IMR-90 (cell line): Measurements from ENCODE around the gene RGS10. TPM values are rescaled to one million over a fixed set of nuclear protein-coding genes. Genes with fewer than 3 reads are reported as not detected.

Source experiments
- ATAC-seq: fragments of 200-7000 bp; cut with Tn5 transposase; 2 replicates; pipeline ENCODE4 v1.9.1; 2020; ENCODE audit warnings: low read depth, mild to moderate bottlenecking, moderate library complexity
- BruUV-seq: library from RNA; stranded (reverse); fragments of 400-500 nt; replicated peaks from 2 replicates; lab custom pipeline; 2021; lab: Mats Ljungman, UMichigan
- CTCF ChIA-PET: fragments of 300-600 bp; formaldehyde crosslinking; extraction: SDS; loops from one replicate; lab custom pipeline; 2021; ENCODE audit warnings: antibody characterized with exemption; lab: Yijun Ruan, JAX
- POLR2A ChIA-PET: fragments of 300-600 bp; sonication (Branson Sonifier 250); formaldehyde crosslinking; loops from one replicate; lab custom pipeline; 2022; ENCODE audit warnings: antibody characterized with exemption; ENCODE audit not compliant: unreplicated experiment; lab: Charles Lee
- DNase-seq: peaks from one replicate; pipeline ENCODE4 v3.0.0; 2013
- H2AFZ ChIP-seq: replicated peaks from 2 replicates; pipeline ENCODE3; 2013; ENCODE audit warnings: low read length, mild to moderate bottlenecking; ENCODE audit not compliant: poor library complexity
- H2AK5ac ChIP-seq: 2 replicates; pipeline ENCODE4 v1.6.1; 2013; ENCODE audit warnings: low read depth, low read length, inconsistent platforms
- H2AK9ac ChIP-seq: replicated peaks from 2 replicates; pipeline ENCODE3; 2013; ENCODE audit warnings: mild to moderate bottlenecking, low read depth, low read length, moderate library complexity; ENCODE audit not compliant: poor library complexity
- H2BK120ac ChIP-seq: 2 replicates; pipeline ENCODE4 v1.6.1; 2013; ENCODE audit warnings: low read depth, low read length, inconsistent platforms
- H2BK15ac ChIP-seq: 3 replicates; pipeline ENCODE4 v1.6.1; 2013; ENCODE audit warnings: low read depth, low read length, inconsistent platforms
- H2BK20ac ChIP-seq: 2 replicates; pipeline ENCODE4 v1.6.1; 2013; ENCODE audit warnings: low read depth, mild to moderate bottlenecking, inconsistent platforms, low read length, moderate library complexity
- H2BK5ac ChIP-seq: 2 replicates; pipeline ENCODE4 v1.6.1; 2013; ENCODE audit warnings: mild to moderate bottlenecking, low read depth, low read length, inconsistent platforms; ENCODE audit not compliant: poor library complexity, severe bottlenecking
- H3K14ac ChIP-seq: replicated peaks from 2 replicates; pipeline ENCODE4 v1.6.1; 2013; ENCODE audit warnings: low read depth, low read length, inconsistent platforms
- H3K18ac ChIP-seq: 2 replicates; pipeline ENCODE4 v1.6.1; 2013; ENCODE audit warnings: low read depth, low read length, control low read depth
- H3K23ac ChIP-seq: 2 replicates; pipeline ENCODE4 v1.6.1; 2013; ENCODE audit warnings: low read depth, low read length, inconsistent platforms
- H3K27ac ChIP-seq: 2 replicates; pipeline ENCODE4 v1.5.1; 2013; ENCODE audit warnings: mild to moderate bottlenecking, control low read depth, low read length; ENCODE audit not compliant: insufficient read depth
- H3K27me3 ChIP-seq: 2 replicates; pipeline ENCODE4 v1.6.1; 2013; ENCODE audit warnings: low read length; ENCODE audit not compliant: control insufficient read depth, insufficient read depth
- H3K36me3 ChIP-seq: 2 replicates; pipeline ENCODE4 v1.6.1; 2013; ENCODE audit warnings: low read length, mixed read lengths; ENCODE audit not compliant: control insufficient read depth, insufficient read depth
- H3K4ac ChIP-seq: 2 replicates; pipeline ENCODE4 v1.6.1; 2013; ENCODE audit warnings: low read depth, low read length, inconsistent platforms
- H3K4me1 ChIP-seq: 2 replicates; pipeline ENCODE4 v1.6.1; 2013; ENCODE audit warnings: low read length, mixed read lengths; ENCODE audit not compliant: control insufficient read depth, insufficient read depth
- H3K4me2 ChIP-seq: 2 replicates; pipeline ENCODE4 v1.6.1; 2013; ENCODE audit warnings: low read depth, mild to moderate bottlenecking, control low read depth, low read length, moderate library complexity
- H3K4me3 ChIP-seq: 2 replicates; pipeline ENCODE4 v1.5.1; 2013; ENCODE audit warnings: low read depth, mild to moderate bottlenecking, control low read depth, low read length, moderate library complexity; ENCODE audit not compliant: insufficient read depth
- H3K56ac ChIP-seq: 2 replicates; pipeline ENCODE4 v1.6.1; 2013; ENCODE audit warnings: low read length, inconsistent platforms; ENCODE audit not compliant: insufficient read depth; ENCODE audit errors: extremely low read depth
- H3K79me1 ChIP-seq, 2 experiments: 2 replicates each; pipeline ENCODE4 v1.6.1; 2013; ENCODE audit warnings: low read length in 2 of 2, inconsistent platforms in 1 of 2, low read depth in 1 of 2
- H3K9ac ChIP-seq: 2 replicates; pipeline ENCODE4 v1.6.1; 2013; ENCODE audit warnings: low read depth, low read length, control low read depth
- H3K9me1 ChIP-seq: 2 replicates; pipeline ENCODE4 v1.6.1; 2013; ENCODE audit warnings: low read length, inconsistent platforms; ENCODE audit not compliant: insufficient read depth
- H3K9me3 ChIP-seq: 2 replicates; pipeline ENCODE4 v1.6.1; 2013; ENCODE audit warnings: low read length; ENCODE audit not compliant: control insufficient read depth, insufficient read depth
- H4K20me1 ChIP-seq: 2 replicates; pipeline ENCODE4 v1.6.1; 2013; ENCODE audit warnings: low read length, inconsistent platforms; ENCODE audit not compliant: insufficient read depth
- H4K5ac ChIP-seq: 2 replicates; pipeline ENCODE4 v1.6.1; 2013; ENCODE audit warnings: mild to moderate bottlenecking, low read depth, low read length, control low read depth
- H4K8ac ChIP-seq, 2 experiments: 2 replicates each; pipeline ENCODE4 v1.6.1; 2013; ENCODE audit warnings: low read depth in 2 of 2, low read length in 2 of 2, control low read depth in 1 of 2, inconsistent platforms in 1 of 2
- H4K91ac ChIP-seq: 2 replicates; pipeline ENCODE4 v1.6.1; 2013; ENCODE audit warnings: low read depth, low read length, inconsistent platforms; ENCODE audit not compliant: insufficient read depth
- BHLHE40 ChIP-seq: fragments of 150-350 bp; IDR thresholded peaks from 2 replicates; pipeline ENCODE4 v1.6.1; 2016; ENCODE audit warnings: mild to moderate bottlenecking, low read depth, low read length
- CEBPB ChIP-seq: IDR thresholded peaks from 2 replicates; pipeline ENCODE4 v1.6.1; 2012; ENCODE audit warnings: low read depth, low read length, improper control_type of control experiment
- CHD1 ChIP-seq: IDR thresholded peaks from 2 replicates; pipeline ENCODE4 v1.6.1; 2012; ENCODE audit warnings: low read depth, low read length, improper control_type of control experiment
- CTCF ChIP-seq: conservative IDR thresholded peaks from 2 replicates; pipeline ENCODE4 v1.5.1; 2012; ENCODE audit warnings: mild to moderate bottlenecking, low read depth, low read length, improper control_type of control experiment
- FOS ChIP-seq: fragments of 150-350 bp; IDR thresholded peaks from 2 replicates; pipeline ENCODE4 v1.6.1; 2016; ENCODE audit warnings: low read depth, low read length
- MAFK ChIP-seq: IDR thresholded peaks from 2 replicates; pipeline ENCODE4 v1.6.1; 2012; ENCODE audit warnings: low read depth, low read length, improper control_type of control experiment
- MAZ ChIP-seq: IDR thresholded peaks from 2 replicates; pipeline ENCODE4 v1.6.1; 2012; ENCODE audit warnings: low read depth, mild to moderate bottlenecking, low read length, improper control_type of control experiment, moderate library complexity, borderline replicate concordance
- MXI1 ChIP-seq: IDR thresholded peaks from 2 replicates; pipeline ENCODE4 v1.6.1; 2012; ENCODE audit warnings: low read depth, mild to moderate bottlenecking, low read length, moderate library complexity, borderline replicate concordance
- NFE2L2 ChIP-seq: fragments of 150-350 bp; IDR thresholded peaks from 2 replicates; pipeline ENCODE4 v1.6.1; 2016; ENCODE audit warnings: low read depth, mild to moderate bottlenecking, low read length
- POLR2A ChIP-seq: IDR thresholded peaks from 2 replicates; pipeline ENCODE4 v1.6.1; 2012; ENCODE audit warnings: mild to moderate bottlenecking, low read depth, low read length
- RAD21 ChIP-seq: IDR thresholded peaks from 2 replicates; pipeline ENCODE4 v1.6.1; 2012; ENCODE audit warnings: low read length, improper control_type of control experiment
- RCOR1 ChIP-seq: IDR thresholded peaks from 2 replicates; pipeline ENCODE4 v1.6.1; 2012; ENCODE audit warnings: mild to moderate bottlenecking, low read length, improper control_type of control experiment; ENCODE audit not compliant: insufficient replicate concordance
- RFX5 ChIP-seq: IDR thresholded peaks from 2 replicates; pipeline ENCODE4 v1.8.0; 2012; ENCODE audit warnings: low read depth, mild to moderate bottlenecking, low read length, moderate library complexity
- SMC3 ChIP-seq: fragments of 150-350 bp; IDR thresholded peaks from 2 replicates; pipeline ENCODE4 v1.6.1; 2016; ENCODE audit warnings: low read depth, mild to moderate bottlenecking, antibody characterized with exemption, low read length, moderate library complexity
- USF2 ChIP-seq: fragments of 150-350 bp; IDR thresholded peaks from 2 replicates; pipeline ENCODE4 v1.6.1; 2017; ENCODE audit warnings: mild to moderate bottlenecking, antibody characterized with exemption, low read length, low read depth
- WGBS, 2 experiments: methylation state at CpG; one replicate each; pipeline versions ENCODE4 v1.1.5 to v1.1.7; 2013; ENCODE audit warnings: missing lambda C conversion rate in 2 of 2; ENCODE audit not compliant: insufficient read length in 1 of 2; ENCODE audit errors: extremely low coverage in 2 of 2; 5-methylcytosine and 5-hydroxymethylcytosine counted together
- dilution Hi-C: fragments of 300-500 bp; cut with HindIII; formaldehyde crosslinking; loops from one replicate; pipeline ENCODE4 v1.14.3; 2018; ENCODE audit warnings: low sequenced_read_pairs; ENCODE audit not compliant: unreplicated experiment
- in situ Hi-C: fragments of 300-500 bp; cut with MboI; formaldehyde crosslinking; loops from 3 replicates; pipeline ENCODE4 v1.14.3; 2019; ENCODE audit warnings: low sequenced_read_pairs, inconsistent platforms, mixed read lengths
- intact Hi-C: fragments of 100-400 bp; cut with micrococcal nuclease; formaldehyde crosslinking; loops from 2 replicates; pipeline ENCODE4 v1.10.0; 2022
- polyA plus RNA-seq, 3 experiments: library from polyadenylated mRNA; depleted of rRNA; stranded (reverse); fragments of >200 nt; gene quantifications; 2 replicates each; pipeline ENCODE4 v1.2.3, GENCODE V29; 2012; ENCODE audit warnings: low replicate concordance in 1 of 3
- total RNA-seq: library from RNA; depleted of rRNA; stranded (reverse); fragments of >200 nt; gene quantifications from 2 replicates; pipeline ENCODE4 v1.2.3, GENCODE V29; 2012
- TF ChIP-seq, protein P1 (sequence below): fragments of 150-350 bp; IDR thresholded peaks from 2 replicates; pipeline ENCODE4 v1.6.1; 2016; ENCODE audit warnings: low read depth, mild to moderate bottlenecking, low read length, moderate library complexity, borderline replicate concordance

The RGS10 gene
- total and polyA plus RNA-seq, 2 of the 4 experiments (the other 2 are of a cell fraction): 35.3 to 89.7 TPM

GRCh38 chr10:119451300-119451896 lies 91.1 kb downstream of the RGS10 start:
- Histone ChIP-seq H3K14ac (no peak overlapping the region), H3K79me1 (peaks cover 0 to 10% of the 10 kb centered on the region in 2 experiments; a peak in 1 of 4 replicates), H3K9ac (no peak overlapping the region), H3K4me2 (no peak overlapping the region), H3K4me3 (no peak overlapping the region), H4K8ac (no peak overlapping the region), H3K27me3 (no peaks in the 10 kb centered on the region), H3K9me1 (peaks cover 5% of the 10 kb centered on the region; the same call in 1 of the 2 replicates), H2BK5ac (no peak overlapping the region), H4K20me1 (no peaks in the 10 kb centered on the region; the same call in 1 of the 2 replicates), H3K9me3 (no peaks in the 10 kb centered on the region), H3K27ac (no peak overlapping the region), H4K5ac (no peak overlapping the region), H4K91ac (no peak overlapping the region; the same call in 1 of the 2 replicates), H3K56ac (no peak overlapping the region), H3K23ac (no peak overlapping the region), H3K36me3 (peaks cover 88% of the 10 kb centered on the region), H2AFZ (no peak overlapping the region), H2AK5ac (no peak overlapping the region), H2BK120ac (no peak overlapping the region), H3K4ac (no peak overlapping the region), H3K4me1 (peaks cover 6% of the 10 kb centered on the region; the same call in 1 of the 2 replicates), H2AK9ac (no peak overlapping the region), H2BK20ac (no peak overlapping the region), H3K18ac (no peak overlapping the region), H2BK15ac (no peak overlapping the region)
- TF ChIP-seq CEBPB (no peak), RAD21 (no peak), CHD1 (no peak), MXI1 (no peak), CTCF (no peak), USF2 (no peak), NFE2L2 (no peak), MAZ (no peak), POLR2A (no peak), RFX5 (no peak), BHLHE40 (no peak), RCOR1 (no peak), FOS (no peak), MAFK (no peak), SMC3 (no peak)
- TF ChIP-seq, protein P1, sequence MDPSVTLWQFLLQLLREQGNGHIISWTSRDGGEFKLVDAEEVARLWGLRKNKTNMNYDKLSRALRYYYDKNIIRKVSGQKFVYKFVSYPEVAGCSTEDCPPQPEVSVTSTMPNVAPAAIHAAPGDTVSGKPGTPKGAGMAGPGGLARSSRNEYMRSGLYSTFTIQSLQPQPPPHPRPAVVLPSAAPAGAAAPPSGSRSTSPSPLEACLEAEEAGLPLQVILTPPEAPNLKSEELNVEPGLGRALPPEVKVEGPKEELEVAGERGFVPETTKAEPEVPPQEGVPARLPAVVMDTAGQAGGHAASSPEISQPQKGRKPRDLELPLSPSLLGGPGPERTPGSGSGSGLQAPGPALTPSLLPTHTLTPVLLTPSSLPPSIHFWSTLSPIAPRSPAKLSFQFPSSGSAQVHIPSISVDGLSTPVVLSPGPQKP: no peak
- DNase-seq (no peak), ATAC-seq (no peak)
- intact Hi-C loops (no loop called here), dilution Hi-C loops (no loop called here), in situ Hi-C loops (no loop called here)
- ChIA-PET POLR2A (no interaction called here), CTCF (no interaction called here)
- BruUV-seq: no TSS peak
- 90% methylated on average over 8 of the region's 16 CpGs; no CpG with 5 or more reads in 1 of the 2 experiments for WGBS, 2 experiments
